Measurements from ENCODE around the gene ETFB.

GRCh38 chr19:51297406-51297805, 68.8 kb downstream of the ETFB start:
- no peak for TF ChIP-seq POLR2A (IDR thresholded peaks at IDR 0.05; ENCODE audit: extremely low read depth, insufficient read length)
- TF ChIP-seq, protein P1, sequence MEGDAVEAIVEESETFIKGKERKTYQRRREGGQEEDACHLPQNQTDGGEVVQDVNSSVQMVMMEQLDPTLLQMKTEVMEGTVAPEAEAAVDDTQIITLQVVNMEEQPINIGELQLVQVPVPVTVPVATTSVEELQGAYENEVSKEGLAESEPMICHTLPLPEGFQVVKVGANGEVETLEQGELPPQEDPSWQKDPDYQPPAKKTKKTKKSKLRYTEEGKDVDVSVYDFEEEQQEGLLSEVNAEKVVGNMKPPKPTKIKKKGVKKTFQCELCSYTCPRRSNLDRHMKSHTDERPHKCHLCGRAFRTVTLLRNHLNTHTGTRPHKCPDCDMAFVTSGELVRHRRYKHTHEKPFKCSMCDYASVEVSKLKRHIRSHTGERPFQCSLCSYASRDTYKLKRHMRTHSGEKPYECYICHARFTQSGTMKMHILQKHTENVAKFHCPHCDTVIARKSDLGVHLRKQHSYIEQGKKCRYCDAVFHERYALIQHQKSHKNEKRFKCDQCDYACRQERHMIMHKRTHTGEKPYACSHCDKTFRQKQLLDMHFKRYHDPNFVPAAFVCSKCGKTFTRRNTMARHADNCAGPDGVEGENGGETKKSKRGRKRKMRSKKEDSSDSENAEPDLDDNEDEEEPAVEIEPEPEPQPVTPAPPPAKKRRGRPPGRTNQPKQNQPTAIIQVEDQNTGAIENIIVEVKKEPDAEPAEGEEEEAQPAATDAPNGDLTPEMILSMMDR (IDR thresholded peaks at IDR 0.05; ENCODE audit: low read depth, low read length), result no peak
